HT-29 (cell line): ENCODE results near the gene CRYAB. TPM values are rescaled to one million over a fixed set of nuclear protein-coding genes. Genes with fewer than 3 reads are reported as not detected.
"Not testable (repeated sequence)": the region's sequence is repeated elsewhere in the genome, so short reads cannot be mapped to it uniquely, and the experiment has no call there.

ENCODE experiments used
- DNase-seq: peaks from one replicate; pipeline ENCODE4 v3.0.0-alpha.2; 2015; ENCODE audit warnings: low spot score
- total RNA-seq: library from RNA; depleted of rRNA; stranded (reverse); fragments of >200 nt; shearing (Covaris generic); gene quantifications from 2 replicates; pipeline ENCODE4 v1.2.3, GENCODE V29; 2014

CRYAB gene
- total RNA-seq, 1 experiment from 2014 or later = not detected

GRCh38 chr11:111933872-111934271 lies 22.3 kb upstream of the CRYAB start:
- DNase-seq = no peak

- DNase-seq = not testable (repeated sequence)
These were observed 21.6 kb upstream of the CRYAB start for GRCh38 chr11:111933176-111933575.

GRCh38 chr11:111932611-111932950 lies 21.0 kb upstream of the CRYAB start:
- DNase-seq = no peak

GRCh38 chr11:111930472-111930871 lies 18.9 kb upstream of the CRYAB start:
- no peak for DNase-seq

GRCh38 chr11:111926505-111927391 lies 15.2 kb upstream of the CRYAB start:
- DNase-seq = peak; percentile 99

- no peak for DNase-seq
These were observed 14.4 kb upstream of the CRYAB start for GRCh38 chr11:111925953-111926352.

GRCh38 chr11:111923951-111924350 lies 12.4 kb upstream of the CRYAB start:
- no peak for DNase-seq

- DNase-seq = no peak
These were observed 11.8 kb upstream of the CRYAB start for GRCh38 chr11:111923351-111923788.

GRCh38 chr11:111922803-111923202 lies 11.2 kb upstream of the CRYAB start:
- no peak for DNase-seq

GRCh38 chr11:111921541-111922230 lies 10.1 kb upstream of the CRYAB start:
- no peak for DNase-seq

- no peak for DNase-seq
These were observed 9.3 kb upstream of the CRYAB start for GRCh38 chr11:111920908-111921307.

GRCh38 chr11:111918390-111919256 lies 7.1 kb upstream of the CRYAB start, which contains the start of gene C11orf52:
TSS of gene C11orf52 (plus strand) at chr11:111918913. CDS start at chr11:111918973, 60 bp downstream.
- DNase-seq = peak; percentile 98

GRCh38 chr11:111917788-111918187 lies 6.2 kb upstream of the CRYAB start:
- DNase-seq = no peak

GRCh38 chr11:111917312-111917711 lies 5.7 kb upstream of the CRYAB start:
- DNase-seq = no peak

- no peak for DNase-seq
These were observed 5.2 kb upstream of the CRYAB start for GRCh38 chr11:111916768-111917167.

GRCh38 chr11:111913997-111914396 lies 2.4 kb upstream of the CRYAB start:
- DNase-seq = no peak

GRCh38 chr11:111913031-111913861 lies 1.7 kb upstream of the CRYAB start:
- no peak for DNase-seq

- DNase-seq = no peak
These were observed 965 bp upstream of the CRYAB start, which contains the start of gene HSPB2 for GRCh38 chr11:111912535-111912934. TSS of gene HSPB2 (plus strand) at chr11:111912734. CDS start at chr11:111912830, 96 bp downstream.

- DNase-seq = no peak
These were observed 651 bp downstream of the CRYAB start for GRCh38 chr11:111910676-111911562.

GRCh38 chr11:111909378-111909777 lies 2.2 kb downstream of the CRYAB start:
- DNase-seq = no peak
